Panc1 (cell line): ENCODE measurements around the gene PLD1.

Source experiments
- CTCF ChIP-seq: fragments of 450-650 bp; IDR thresholded peaks from 2 replicates; pipeline ENCODE4 v1.5.1; 2017; ENCODE audit warnings: mild to moderate bottlenecking
- POLR2AphosphoS5 ChIP-seq: IDR thresholded peaks from 2 replicates; pipeline ENCODE4 v1.6.1; 2012; ENCODE audit warnings: mild to moderate bottlenecking, low read depth, low read length, moderate library complexity
- REST ChIP-seq, 2 experiments: IDR thresholded peaks; 2 replicates each; pipeline ENCODE4 v1.6.1; 2011 to 2012; ENCODE audit warnings: low read depth in 2 of 2, control low read depth in 1 of 2, low read length in 1 of 2, mild to moderate bottlenecking in 1 of 2, moderate library complexity in 1 of 2; ENCODE audit not compliant: insufficient read depth in 1 of 2
- SIN3A ChIP-seq: IDR thresholded peaks from 2 replicates; pipeline ENCODE4 v1.6.1; 2012; ENCODE audit warnings: low read depth, mild to moderate bottlenecking, low read length, moderate library complexity, borderline replicate concordance; ENCODE audit not compliant: insufficient read depth
- TCF7L2 ChIP-seq: IDR thresholded peaks from 2 replicates; pipeline ENCODE4 v1.6.1; 2011; ENCODE audit warnings: mild to moderate bottlenecking, low read depth, low read length, inconsistent platforms

GRCh38 chr3:171653701-171654100, 156.6 kb downstream of the PLD1 start:
- no peak for TF ChIP-seq CTCF
- no peak for TF ChIP-seq POLR2AphosphoS5
- TF ChIP-seq REST (IDR thresholded peaks at IDR 0.05; ENCODE audit: insufficient read depth in 1 of 2, low read depth in 2 of 2, low read length in 1 of 2) = no peak
- TF ChIP-seq TCF7L2 = no peak
- TF ChIP-seq SIN3A = no peak
